Measurements from ENCODE around the gene MNX1.

MNX1 gene

DNA sequence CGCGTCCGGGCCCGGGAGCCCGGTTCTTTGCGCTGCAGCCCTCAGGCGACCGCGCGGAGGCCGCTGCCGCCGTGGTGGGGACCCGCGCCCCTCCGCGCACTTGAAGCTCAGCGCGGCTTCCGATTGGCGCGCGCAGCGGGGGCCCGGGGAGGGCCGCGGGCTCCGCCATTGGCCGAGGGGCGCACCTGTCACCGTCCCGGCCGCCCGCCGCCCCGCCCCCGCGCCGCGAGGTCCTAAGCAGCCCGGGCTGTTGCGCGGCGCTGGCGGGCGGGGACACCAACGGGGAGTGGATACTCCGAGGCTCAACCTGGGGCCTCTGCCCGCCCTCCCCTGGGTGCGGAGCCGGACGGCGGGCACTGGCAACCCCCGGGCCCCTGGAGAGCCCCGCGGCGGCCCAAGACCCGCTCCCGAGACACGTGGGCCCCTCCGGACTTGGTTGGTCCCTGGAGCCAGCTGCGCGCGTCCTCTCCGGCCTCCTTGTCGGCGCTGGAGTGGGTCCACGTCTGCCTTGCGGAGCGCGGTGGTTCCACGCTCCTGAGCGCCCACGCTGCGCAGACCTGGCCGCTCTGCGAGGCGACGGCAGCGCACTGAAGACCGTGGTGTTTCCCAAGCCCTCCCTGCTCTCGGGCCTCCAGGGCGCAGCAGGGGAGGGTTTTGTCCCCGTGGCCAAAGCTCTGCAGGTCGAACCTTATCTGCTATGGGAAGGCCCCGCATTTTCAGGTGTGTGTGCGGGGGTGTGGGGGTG lies at the start of gene MNX1:
Gene MNX1, minus strand, starts transcription at position 76 of the 745 bp plus-strand sequence. CDS start 313 bp downstream, outside the sequence.
- no peak for DNase-seq

DNA sequence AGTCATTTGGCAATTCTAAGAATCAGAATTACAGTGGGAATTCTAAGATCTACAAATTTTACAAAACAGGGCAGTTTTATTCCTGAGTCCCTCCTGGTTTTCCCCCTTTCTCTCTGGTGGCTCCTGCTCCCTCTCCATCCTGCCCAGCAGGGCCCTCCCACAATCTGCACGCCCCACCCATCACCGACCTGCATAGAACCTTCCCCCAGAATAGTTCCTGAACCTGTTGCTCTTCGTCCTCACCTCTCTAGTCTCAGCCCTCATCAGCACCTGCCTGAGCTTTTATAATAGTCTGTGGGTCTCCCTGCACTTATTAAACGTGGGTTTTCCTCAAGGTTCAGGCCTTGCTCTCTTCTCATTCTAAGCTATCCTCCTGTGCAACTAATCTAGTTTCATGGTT lies 49.1 kb upstream of the MNX1 start:
- no peak for DNase-seq

- DNase-seq, result no peak
Measured at GRCh38 chr7:157058701-157059100, 48.2 kb upstream of the MNX1 start.

DNA sequence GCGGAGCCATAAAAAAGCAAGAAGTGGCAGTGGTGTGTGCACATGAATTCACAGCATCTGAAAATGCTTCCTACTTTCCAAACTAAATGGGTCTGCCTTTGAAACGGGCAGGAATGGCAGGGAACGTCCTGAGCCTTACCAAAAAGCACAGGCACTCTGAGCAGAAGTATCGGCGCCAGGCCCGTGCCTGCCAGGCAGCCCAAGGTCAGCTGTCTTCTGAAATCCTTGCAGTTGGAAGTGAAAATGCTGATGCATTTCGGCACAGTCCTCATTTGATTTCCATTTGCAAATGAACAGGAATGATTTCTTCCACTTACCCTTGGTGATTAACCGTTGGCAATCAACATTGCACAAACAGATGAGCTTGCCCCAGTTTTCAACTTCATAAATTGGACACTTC lies 47.6 kb upstream of the MNX1 start:
- DNase-seq, result no peak

GRCh38 chr7:157056957-157057902 lies 46.8 kb upstream of the MNX1 start:
- DNase-seq, result no peak

DNA sequence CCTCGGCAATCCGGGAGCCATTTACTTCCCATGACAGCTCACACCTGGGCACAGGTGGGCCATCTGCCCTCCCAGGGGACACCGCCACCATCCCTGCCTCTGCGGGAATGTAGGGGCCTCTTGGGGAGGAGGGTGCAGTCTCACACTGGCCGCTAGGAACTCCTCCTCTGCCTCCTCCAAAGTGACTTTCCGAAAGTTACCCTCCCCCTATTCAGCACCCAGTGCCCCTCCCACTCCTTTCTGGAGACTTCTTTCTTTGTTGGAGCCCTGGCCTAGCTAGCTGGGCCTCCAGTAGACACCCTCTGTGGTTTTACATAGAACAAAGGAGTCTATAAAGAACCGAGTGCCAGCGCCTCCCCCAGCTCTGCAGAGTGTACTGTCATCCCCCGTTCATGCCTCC lies 45.8 kb upstream of the MNX1 start:
- no peak for DNase-seq

- DNase-seq, result no peak
Measured at GRCh38 chr7:157054927-157055326, 44.5 kb upstream of the MNX1 start.

GRCh38 chr7:157053118-157053517 lies 42.7 kb upstream of the MNX1 start:
- DNase-seq, result no peak

GRCh38 chr7:157047148-157047547 lies 36.7 kb upstream of the MNX1 start:
- DNase-seq, result no peak

DNA sequence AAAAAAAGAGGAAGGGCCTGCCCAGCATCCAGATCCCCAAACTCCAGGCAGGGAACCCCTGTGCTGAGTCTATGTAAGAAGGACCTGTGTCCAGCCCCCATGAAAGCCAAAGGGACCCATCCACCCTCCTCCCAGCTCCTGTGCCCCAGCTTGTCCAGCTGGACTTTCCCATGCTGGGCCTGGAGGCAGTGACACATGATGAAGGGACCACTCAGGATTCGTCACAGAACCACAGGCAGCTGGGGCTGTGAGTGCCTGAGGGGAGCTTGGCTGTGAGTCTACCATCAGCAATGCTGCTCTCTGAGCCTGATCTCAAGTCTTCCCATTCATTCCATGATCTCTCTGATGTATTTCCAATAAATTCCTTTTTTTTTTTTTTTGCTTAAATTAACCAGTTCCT lies 36.2 kb upstream of the MNX1 start:
- DNase-seq, result no peak

DNA sequence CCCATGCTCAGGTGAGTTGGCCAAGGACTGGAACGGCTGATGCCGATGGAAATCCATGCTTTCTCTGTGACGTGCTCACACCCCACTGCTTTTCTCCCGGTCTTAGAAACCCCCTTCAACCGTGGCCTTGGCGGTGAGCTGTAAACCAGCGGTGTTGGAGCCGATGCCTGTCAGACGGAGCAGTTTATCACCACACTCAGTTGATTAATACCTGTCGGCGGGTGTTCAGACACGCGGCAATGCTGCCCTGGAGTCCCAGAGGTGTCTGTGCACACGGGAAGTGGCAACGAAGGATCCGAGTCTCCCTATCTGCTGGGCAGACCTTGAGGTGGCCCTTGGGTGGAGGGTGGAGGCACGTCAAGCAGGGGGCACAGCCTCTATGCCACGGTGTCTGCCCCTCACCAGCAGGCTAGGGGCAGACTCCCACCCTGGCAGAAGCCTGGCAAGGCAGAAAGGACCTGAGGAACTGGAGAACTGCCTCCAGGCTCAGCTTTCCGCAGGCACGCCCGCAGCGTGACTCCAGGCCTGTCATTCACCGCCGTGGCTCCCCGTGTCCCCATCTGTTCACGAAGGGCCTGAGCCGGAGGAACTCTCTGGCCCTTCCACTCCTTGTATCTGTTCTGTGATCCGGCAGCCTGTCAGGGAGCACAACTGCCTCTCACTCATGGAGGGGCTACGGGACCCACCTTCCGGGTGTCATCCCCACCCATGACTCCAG lies 34.6 kb upstream of the MNX1 start:
- no peak for DNase-seq

DNA sequence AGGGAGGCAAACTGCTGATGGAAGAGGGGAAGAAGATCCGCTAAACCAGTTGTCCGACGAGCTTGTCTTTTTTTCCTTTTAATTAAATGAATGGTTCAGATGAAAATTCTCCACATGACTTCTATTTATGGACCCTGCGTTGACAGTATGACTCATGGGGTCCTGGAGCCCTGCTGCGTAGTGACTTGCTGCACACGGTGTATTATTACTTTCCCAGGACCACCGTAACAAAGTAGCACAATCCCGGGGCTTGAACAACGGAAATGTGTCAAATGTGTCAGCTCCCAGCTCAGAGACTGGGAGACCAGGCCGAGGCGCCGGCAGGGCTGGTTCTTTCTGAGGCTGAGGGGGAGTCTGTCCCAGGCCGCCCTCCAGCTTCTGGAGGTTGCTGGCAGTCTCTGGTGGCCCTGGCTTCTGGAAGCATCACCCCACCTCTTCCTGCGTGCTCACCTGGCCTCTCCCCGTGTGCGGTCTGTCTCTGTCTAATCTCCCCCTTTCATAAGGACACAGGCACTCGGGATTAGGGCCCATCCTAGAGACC lies 33.8 kb upstream of the MNX1 start:
- DNase-seq, result no peak

DNA sequence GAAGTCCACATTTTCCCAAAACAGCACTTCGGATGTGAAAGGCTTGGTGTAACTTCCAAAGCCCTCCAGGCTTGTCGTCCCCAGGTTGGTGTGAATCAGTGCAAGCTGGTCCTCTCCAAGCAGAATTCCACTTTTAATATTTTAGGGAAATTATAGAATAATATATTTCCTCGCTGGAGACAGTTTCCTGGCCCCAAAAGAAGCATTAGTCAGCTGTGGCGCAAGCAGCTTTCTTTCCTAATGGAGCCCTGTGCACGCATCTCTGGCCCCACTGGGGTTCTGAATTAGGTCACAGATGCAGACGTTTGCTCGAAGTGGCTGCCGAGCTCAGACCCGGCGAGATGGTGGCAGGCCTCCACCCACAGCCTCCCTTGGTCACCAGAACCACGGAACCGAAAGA lies 33.3 kb upstream of the MNX1 start:
- DNase-seq, result no peak

- DNase-seq, result no peak
Measured at GRCh38 chr7:157041514-157042277, 31.2 kb upstream of the MNX1 start.

GRCh38 chr7:157041004-157041403 lies 30.5 kb upstream of the MNX1 start:
- DNase-seq, result no peak

DNA sequence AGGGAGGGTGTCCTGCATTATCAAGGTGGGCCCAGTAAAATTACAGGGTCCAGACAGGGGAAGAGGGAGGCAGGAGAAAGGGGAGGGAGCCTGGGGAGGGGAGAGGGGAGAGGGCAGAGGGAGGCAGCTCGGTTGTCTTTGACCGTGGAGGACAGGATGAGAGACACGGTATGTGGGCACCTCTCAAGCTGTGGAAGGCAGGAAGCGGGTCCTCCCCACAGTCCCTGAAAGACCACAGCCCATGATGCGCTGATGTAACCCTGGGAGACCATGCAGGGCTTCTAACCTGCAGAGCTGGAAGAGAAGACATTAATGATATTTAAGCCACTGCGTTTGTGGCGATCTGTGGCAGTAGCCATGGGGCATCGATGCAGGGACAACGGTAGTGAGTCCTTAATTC lies 27.2 kb upstream of the MNX1 start:
- no peak for DNase-seq

GRCh38 chr7:157037028-157037427 lies 26.6 kb upstream of the MNX1 start:
- no peak for DNase-seq

DNA sequence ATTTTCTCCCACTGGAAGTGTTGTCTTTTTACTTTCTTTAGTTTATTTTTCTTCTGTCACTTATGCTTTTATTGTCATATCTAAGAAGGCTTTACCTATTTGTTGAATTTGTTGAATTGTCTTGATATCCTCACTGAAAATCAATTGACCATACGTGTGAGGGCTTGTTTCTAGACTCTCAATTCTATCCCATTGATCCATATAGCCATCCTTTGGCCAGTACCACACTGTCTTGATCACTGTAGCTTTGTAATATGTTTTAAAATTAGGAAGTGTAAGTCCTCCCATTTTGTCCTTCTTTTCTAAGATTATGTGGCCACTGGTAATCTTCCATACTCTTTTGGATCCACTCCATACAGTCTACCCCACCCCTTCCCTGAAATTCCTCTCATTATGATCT lies 25.5 kb upstream of the MNX1 start:
- DNase-seq, result no peak

DNA sequence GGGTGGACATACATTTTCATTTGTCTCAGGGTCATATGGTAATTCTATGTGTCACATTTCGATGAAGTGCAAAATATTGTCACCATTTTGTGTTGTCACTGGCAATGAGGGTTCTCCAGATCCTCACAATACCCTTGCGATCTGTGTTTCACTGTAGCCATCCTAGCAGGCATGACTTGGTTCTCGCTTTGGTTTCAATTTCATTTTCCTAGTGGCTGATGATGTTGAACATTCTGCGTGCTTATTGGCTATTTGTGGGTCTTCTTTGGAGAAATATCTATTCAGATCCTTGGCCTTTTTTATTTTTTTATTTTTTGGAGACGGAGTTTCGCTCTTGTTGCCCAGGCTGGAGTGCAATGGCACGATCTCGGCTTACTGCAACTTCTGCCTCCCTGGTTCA lies 24.8 kb upstream of the MNX1 start:
- no peak for DNase-seq

DNA sequence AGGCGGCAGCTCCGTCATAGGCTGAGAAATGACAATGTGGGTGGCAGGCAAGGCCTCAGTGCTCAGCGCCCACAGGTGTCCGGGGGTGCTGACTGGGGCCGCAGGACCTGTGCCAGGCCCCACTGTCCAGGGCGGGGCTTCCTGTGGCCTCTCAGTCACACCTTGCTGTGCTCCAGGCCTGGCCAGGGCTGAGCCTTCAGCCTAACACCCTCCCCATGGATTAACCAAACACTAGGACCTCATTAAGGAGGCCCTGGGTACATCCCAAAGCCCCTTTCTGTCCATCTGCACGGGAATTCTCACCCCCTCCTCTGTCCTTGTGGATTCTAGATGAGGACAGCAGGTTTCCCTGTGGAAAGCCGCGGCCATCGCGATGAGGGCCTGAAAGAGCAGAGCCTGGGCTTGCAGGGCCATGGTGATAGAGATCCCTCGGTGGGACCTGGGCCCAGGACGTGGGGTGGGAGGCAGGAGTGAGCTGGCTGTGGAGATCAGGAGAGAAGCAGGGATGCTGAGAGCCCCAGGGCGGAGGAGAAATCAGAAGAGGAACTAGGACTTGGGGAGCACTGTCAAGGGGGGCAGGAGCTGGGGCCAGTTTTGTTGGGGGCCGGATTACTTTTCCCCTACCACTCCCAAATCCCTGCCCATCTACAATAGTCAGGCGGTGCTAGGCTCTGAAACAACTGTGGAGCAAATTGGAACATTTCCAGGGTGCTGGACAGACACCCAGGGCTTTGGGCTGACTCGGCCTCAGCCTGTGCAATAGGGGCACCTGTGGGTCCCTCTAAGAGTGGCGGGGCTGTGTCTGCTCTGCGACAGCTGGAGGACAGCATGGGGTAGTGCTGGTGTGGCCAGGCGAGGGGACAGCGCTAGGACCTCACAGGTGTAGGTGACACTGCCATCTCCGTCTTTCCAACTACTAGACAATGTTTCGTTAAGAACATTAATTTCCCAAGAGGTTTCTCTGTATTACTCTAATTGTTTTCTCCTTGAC lies 23.3 kb upstream of the MNX1 start:
- DNase-seq, result no peak
